ENCODE results near the gene GTPBP3. TPM values are rescaled to one million over a fixed set of nuclear protein-coding genes. Genes with fewer than 3 reads are reported as not detected.
"Not testable (repeated sequence)": the region's sequence is repeated elsewhere in the genome, so short reads cannot be mapped to it uniquely, and the experiment has no call there.

Gene GTPBP3
- 10 to 100 TPM; 17.8 to 21.9 TPM for total RNA-seq
- long read RNA-seq, partial matches to known transcripts: 3 of 12 reads
- long read RNA-seq, other reads (novel, unspliced or antisense): 4 of 12 reads

- intact Hi-C loops (cut with DNase I, micrococcal nuclease): no loop called here
- DNase-seq: peak; percentile 98
- ATAC-seq: peak; percentile 71
Observed at GRCh38 chr19:17336872-17337674, at the start of gene GTPBP3. GTPBP3 (plus strand) TSS chr19:17337553; CDS start chr19:17337612, 59 bp downstream.

- intact Hi-C loops (cut with DNase I, micrococcal nuclease): loop anchor here in 1 of 2 donors (10.0 kb wide), 2 partner anchors 85 to 225 kb away; no protein-coding TSS in a partner anchor
- peak; percentile 72 to 81 for DNase-seq
Observed at GRCh38 chr19:17289489-17289888, 47.9 kb upstream of the GTPBP3 start.

GRCh38 chr19:17292301-17293074 lies 44.9 kb upstream of the GTPBP3 start:
- intact Hi-C loops (cut with DNase I, micrococcal nuclease): no loop called here
- peak; percentile 93 for ATAC-seq

More at GRCh38 chr19:17289489-17289888, 47.9 kb upstream of the GTPBP3 start:
- peak; percentile 41 for ATAC-seq

GRCh38 chr19:17293605-17294004 lies 43.7 kb upstream of the GTPBP3 start:
- no peak for ATAC-seq
- intact Hi-C loops (cut with DNase I, micrococcal nuclease): no loop called here
- no peak for DNase-seq

More at GRCh38 chr19:17292301-17293074, 44.9 kb upstream of the GTPBP3 start:
- DNase-seq: peak; percentile 82 to 86

GRCh38 chr19:17294051-17294891 lies 43.1 kb upstream of the GTPBP3 start:
- intact Hi-C loops (cut with DNase I, micrococcal nuclease): no loop called here
- peak; percentile 26 for ATAC-seq
- DNase-seq: peak in 1 of 2 donors; percentile 66

GRCh38 chr19:17295551-17295950 lies 41.8 kb upstream of the GTPBP3 start:
- intact Hi-C loops (cut with DNase I, micrococcal nuclease); ATAC-seq; DNase-seq: not testable (repeated sequence)

- no peak for ATAC-seq
- DNase-seq: no peak
- intact Hi-C loops (cut with DNase I, micrococcal nuclease): no loop called here
Observed at GRCh38 chr19:17296273-17296672, 41.1 kb upstream of the GTPBP3 start.

- DNase-seq: no peak
- intact Hi-C loops (cut with DNase I, micrococcal nuclease): no loop called here
- no peak for ATAC-seq
Observed at GRCh38 chr19:17296976-17297375, 40.4 kb upstream of the GTPBP3 start.

- intact Hi-C loops (cut with DNase I, micrococcal nuclease): no loop called here
- DNase-seq (no peak), ATAC-seq (no peak)
Observed at GRCh38 chr19:17300992-17301619, 36.2 kb upstream of the GTPBP3 start.

- peak in 1 of 2 donors; percentile 56 for DNase-seq
- no peak for ATAC-seq
- intact Hi-C loops (cut with DNase I, micrococcal nuclease): no loop called here
Observed at GRCh38 chr19:17302391-17303166, 34.8 kb upstream of the GTPBP3 start.

- peak; percentile 96 to 97 for DNase-seq
- intact Hi-C loops (cut with DNase I, micrococcal nuclease): no loop called here
- ATAC-seq: peak; percentile 63
Observed at GRCh38 chr19:17303167-17303939, 34.0 kb upstream of the GTPBP3 start, which contains the start of gene ABHD8. ABHD8 (minus strand) TSS chr19:17303425; CDS start chr19:17301616, 1,809 bp downstream.

- no peak for DNase-seq
- intact Hi-C loops (cut with DNase I, micrococcal nuclease): no loop called here
- no peak for ATAC-seq
Observed at GRCh38 chr19:17303940-17304267, 33.4 kb upstream of the GTPBP3 start.

GRCh38 chr19:17304386-17305215 lies 32.8 kb upstream of the GTPBP3 start:
- peak in 1 of 2 donors; percentile 57 for DNase-seq

GRCh38 chr19:17305216-17305516 lies 32.2 kb upstream of the GTPBP3 start:
- intact Hi-C loops (cut with DNase I, micrococcal nuclease): no loop called here
- DNase-seq (no peak), ATAC-seq (no peak)

More at GRCh38 chr19:17304386-17305215, 32.8 kb upstream of the GTPBP3 start:
- ATAC-seq: no peak
- intact Hi-C loops (cut with DNase I, micrococcal nuclease): no loop called here

GRCh38 chr19:17305517-17306284 lies 31.7 kb upstream of the GTPBP3 start, which contains the start of gene MRPL34:
MRPL34 (plus strand) TSS chr19:17305872; CDS start chr19:17305893, 21 bp downstream.
- ATAC-seq (peak; percentile 72), DNase-seq (peak; percentile 99)
- intact Hi-C loops (cut with DNase I, micrococcal nuclease): no loop called here

All from left colon (tissue), 2 donors.